GM21367 (cell line): ENCODE data around the gene PAQR4.

Experiments used
- ATAC-seq: cut with Tn5 transposase; IDR thresholded peaks from one replicate; pipeline ENCODE4 v1.9.1; 2021; ENCODE audit not compliant: unreplicated experiment

Gene PAQR4

DNA sequence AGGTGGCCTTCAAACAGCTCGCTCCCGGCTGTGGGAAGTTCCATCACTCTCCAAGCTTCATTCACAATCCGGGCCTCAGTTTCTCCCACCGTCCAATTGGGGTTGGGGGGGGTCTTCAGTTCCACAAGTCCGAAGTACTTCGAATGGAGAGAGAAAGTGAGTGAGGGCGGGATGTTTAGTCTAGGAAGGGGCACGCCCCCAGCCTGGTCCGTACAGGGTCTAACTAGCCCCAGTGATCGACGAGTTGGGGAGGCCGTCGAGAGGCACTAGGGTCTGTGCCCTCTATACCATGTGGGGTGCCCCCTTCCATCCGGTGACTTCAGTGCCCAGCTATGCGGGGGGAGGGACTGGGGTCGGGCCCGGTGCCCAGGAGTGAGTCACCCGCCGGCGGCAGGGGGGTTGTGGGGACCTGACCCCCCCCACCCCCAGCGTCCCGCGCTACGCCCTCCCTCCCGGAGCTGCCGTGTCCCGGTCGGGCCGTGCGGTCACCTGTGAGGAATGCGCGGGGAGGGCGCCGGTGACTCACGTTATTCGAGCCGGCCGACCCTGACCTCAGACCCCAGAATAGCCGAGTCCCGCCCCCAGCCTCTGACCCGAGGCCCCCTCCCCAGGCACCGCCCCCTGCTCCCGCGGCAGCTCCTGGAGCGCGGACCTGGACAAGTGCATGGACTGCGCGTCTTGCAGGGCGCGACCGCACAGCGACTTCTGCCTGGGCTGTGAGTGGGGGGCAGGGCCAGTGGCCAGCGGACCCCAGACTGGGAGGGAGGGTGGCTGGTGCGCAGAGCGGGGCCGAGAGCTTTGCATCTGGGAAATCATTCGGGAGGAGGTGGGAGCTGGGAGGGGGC, 51.7 kb downstream of the PAQR4 start:
- no peak for ATAC-seq

GRCh38 chr16:3021449-3022207, 52.5 kb downstream of the PAQR4 start:
- ATAC-seq = no peak

- no peak for ATAC-seq
Measured at GRCh38 chr16:3022208-3022683, 53.1 kb downstream of the PAQR4 start.

DNA sequence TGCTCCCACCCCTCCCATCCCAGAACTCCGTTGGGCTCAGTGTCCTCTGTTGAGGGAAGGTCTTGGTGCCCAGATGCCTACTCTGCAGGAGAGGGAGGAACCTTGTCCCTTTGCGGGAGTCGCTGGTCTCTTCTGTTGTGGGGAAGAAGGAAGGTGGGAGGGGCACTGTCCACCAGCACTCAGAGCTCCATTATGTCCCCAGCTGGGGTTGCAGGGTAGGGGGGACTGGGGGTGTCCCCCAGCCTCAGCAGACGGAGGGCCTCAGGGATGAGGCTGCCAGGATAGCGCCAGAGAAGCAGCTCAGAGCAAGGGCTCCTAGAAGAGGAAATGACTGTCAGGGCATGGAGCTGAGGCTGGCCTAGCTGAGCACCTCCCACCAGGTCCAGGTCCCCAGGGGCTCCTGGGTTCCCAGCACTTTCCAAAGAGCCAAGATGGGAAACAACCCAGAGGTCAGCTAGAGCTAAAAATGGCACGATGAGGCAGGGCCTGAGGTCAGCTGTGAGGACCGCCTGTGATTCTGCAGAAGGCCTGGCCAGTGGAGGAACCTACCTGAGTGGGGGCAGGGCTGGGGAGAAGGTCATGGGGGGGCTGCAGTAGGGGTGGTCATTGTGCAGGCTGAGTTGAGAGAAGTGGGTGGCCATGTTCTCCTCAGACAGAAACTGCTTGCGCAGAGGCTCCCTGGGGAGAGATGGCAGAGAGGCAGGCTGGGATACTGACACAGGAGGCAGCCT, 53.7 kb downstream of the PAQR4 start:
- no peak for ATAC-seq
